HL-60 (cell line): ENCODE measurements around the gene RAB17.

Experiments used
- GABPA ChIP-seq: IDR thresholded peaks from 2 replicates; pipeline ENCODE4 v1.6.1; 2012; ENCODE audit warnings: low read depth
- POLR2AphosphoS5 ChIP-seq: IDR thresholded peaks from 2 replicates; pipeline ENCODE4 v1.6.1; 2012; ENCODE audit warnings: low read depth
- TF ChIP-seq, protein P1 (sequence below): IDR thresholded peaks from one replicate; pipeline ENCODE4 v1.5.1; 2011; ENCODE audit warnings: low read length, control low read depth, inconsistent platforms; ENCODE audit not compliant: insufficient read depth

DNA sequence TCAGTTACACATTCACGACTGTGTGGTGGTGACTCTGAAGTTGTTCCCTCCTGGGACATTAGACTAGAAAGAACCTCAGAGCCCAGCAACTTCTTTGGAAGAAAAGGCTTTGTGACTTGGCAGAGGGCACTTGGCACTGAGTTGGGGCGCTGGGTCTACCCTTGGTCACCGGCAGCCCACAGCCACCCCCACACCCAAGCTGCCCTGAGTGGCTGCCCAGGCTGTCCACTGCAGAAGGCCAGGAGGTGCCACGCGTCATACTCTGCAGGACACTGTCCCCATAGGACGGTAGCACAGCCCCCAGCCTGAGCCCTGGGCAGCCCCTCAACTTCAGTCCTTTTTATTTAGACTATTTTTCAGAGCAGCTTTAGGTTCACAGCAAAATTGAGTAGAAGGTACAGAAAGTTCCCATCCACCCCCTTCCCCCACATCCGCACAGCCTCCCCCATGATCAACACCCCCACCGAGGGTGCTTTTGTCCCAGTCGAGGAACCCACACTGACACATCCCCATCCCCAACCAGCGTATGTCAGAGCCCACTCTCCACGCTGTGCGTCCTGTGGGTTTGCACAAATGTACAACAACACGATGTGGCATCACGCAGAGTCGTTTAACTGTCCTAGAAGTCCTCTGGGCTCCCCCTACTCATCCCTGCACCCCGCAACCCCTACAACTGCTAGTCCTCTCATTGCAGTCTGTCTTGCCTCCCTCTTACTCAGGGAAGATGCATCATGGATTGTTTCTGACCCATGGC is 23.1 kb downstream of the RAB17 start:
- no peak for TF ChIP-seq POLR2AphosphoS5
- TF ChIP-seq, protein P1, sequence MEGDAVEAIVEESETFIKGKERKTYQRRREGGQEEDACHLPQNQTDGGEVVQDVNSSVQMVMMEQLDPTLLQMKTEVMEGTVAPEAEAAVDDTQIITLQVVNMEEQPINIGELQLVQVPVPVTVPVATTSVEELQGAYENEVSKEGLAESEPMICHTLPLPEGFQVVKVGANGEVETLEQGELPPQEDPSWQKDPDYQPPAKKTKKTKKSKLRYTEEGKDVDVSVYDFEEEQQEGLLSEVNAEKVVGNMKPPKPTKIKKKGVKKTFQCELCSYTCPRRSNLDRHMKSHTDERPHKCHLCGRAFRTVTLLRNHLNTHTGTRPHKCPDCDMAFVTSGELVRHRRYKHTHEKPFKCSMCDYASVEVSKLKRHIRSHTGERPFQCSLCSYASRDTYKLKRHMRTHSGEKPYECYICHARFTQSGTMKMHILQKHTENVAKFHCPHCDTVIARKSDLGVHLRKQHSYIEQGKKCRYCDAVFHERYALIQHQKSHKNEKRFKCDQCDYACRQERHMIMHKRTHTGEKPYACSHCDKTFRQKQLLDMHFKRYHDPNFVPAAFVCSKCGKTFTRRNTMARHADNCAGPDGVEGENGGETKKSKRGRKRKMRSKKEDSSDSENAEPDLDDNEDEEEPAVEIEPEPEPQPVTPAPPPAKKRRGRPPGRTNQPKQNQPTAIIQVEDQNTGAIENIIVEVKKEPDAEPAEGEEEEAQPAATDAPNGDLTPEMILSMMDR = no peak
- no peak for TF ChIP-seq GABPA
